Measurements from ENCODE around the gene RUBCNL. TPM values are rescaled to one million over a fixed set of nuclear protein-coding genes. Genes with fewer than 3 reads are reported as not detected.

RUBCNL gene
- total and polyA plus RNA-seq, 2 of the 4 experiments (the other 2 are of a cell fraction) = 0.03 TPM; not detected in 1

- H3K27me3 ChIP-seq (ENCODE audit: control insufficient read depth, insufficient read depth, low read length) = no peaks in the 10 kb centered on the region
- H4K91ac ChIP-seq (ENCODE audit: insufficient read depth, low read depth, low read length) = no peak overlapping the region
- no peak overlapping the region for H3K4me3 ChIP-seq (ENCODE audit: insufficient read depth, low read depth, low read length)
- no peaks in the 10 kb centered on the region for H4K20me1 ChIP-seq (ENCODE audit: insufficient read depth, low read length)
- no peak overlapping the region for H3K27ac ChIP-seq (ENCODE audit: insufficient read depth, low read length)
- H3K4ac ChIP-seq (ENCODE audit: low read depth, low read length) = no peak overlapping the region
- intact Hi-C loops (cut with micrococcal nuclease) = no loop called here
- H2AFZ ChIP-seq (replicated peaks; ENCODE audit: low read length, poor library complexity) = no peak overlapping the region
- H2BK120ac ChIP-seq (ENCODE audit: low read depth, low read length) = no peak overlapping the region
- no peak overlapping the region for H3K23ac ChIP-seq (ENCODE audit: low read depth, low read length)
- H3K79me1 ChIP-seq (ENCODE audit: low read depth in 1 of 2, low read length in 2 of 2) = no peaks in the 10 kb centered on the region
- ChIA-PET CTCF (interaction anchor here (0.6 kb wide), 1 partner anchor 231 kb away, joined by 3 read pairs; no protein-coding TSS in a partner anchor), POLR2A (ENCODE audit: unreplicated experiment) (no interaction called here)
- H2BK5ac ChIP-seq (ENCODE audit: low read depth, low read length, poor library complexity, severe bottlenecking) = no peak overlapping the region
- no peak overlapping the region for H2BK20ac ChIP-seq (ENCODE audit: low read depth, low read length)
- no peak for DNase-seq
- H3K36me3 ChIP-seq (ENCODE audit: control insufficient read depth, insufficient read depth, low read length) = no peaks in the 10 kb centered on the region
- no TSS peak for BruUV-seq (replicated peaks)
- dilution Hi-C loops (cut with HindIII; ENCODE audit: low sequenced_read_pairs, unreplicated experiment) = no loop called here
- H2AK9ac ChIP-seq (replicated peaks; ENCODE audit: low read depth, low read length, poor library complexity) = no peak overlapping the region
- no peaks in the 10 kb centered on the region for H3K9me1 ChIP-seq (ENCODE audit: insufficient read depth, low read length)
- no peak overlapping the region for H3K18ac ChIP-seq (ENCODE audit: low read depth, low read length)
- H3K14ac ChIP-seq (replicated peaks; ENCODE audit: low read depth, low read length) = no peak overlapping the region
- H3K56ac ChIP-seq (ENCODE audit: extremely low read depth, insufficient read depth, low read length) = no peak overlapping the region
- WGBS, 2 experiments (ENCODE audit: extremely low coverage in 2 of 2, insufficient read length in 1 of 2) = 40% methylated on average over 1 of the region's 3 CpGs; no CpG with 5 or more reads in 1 of the 2 experiments
- in situ Hi-C loops (cut with MboI; ENCODE audit: low sequenced_read_pairs) = no loop called here
- H4K5ac ChIP-seq (ENCODE audit: low read depth, low read length) = no peak overlapping the region
- H2BK15ac ChIP-seq (ENCODE audit: low read depth, low read length) = no peak overlapping the region
- no peaks in the 10 kb centered on the region for H3K9me3 ChIP-seq (ENCODE audit: control insufficient read depth, insufficient read depth, low read length)
- H3K4me2 ChIP-seq (ENCODE audit: low read depth, low read length) = no peak overlapping the region
- no peak overlapping the region for H4K8ac ChIP-seq (ENCODE audit: low read depth in 2 of 2, low read length in 2 of 2)
- H3K9ac ChIP-seq (ENCODE audit: low read depth, low read length) = no peak overlapping the region
- no peak overlapping the region for H2AK5ac ChIP-seq (ENCODE audit: low read depth, low read length)
- no peak for ATAC-seq (ENCODE audit: low read depth)
- TF ChIP-seq MXI1 (IDR thresholded peaks at IDR 0.05; ENCODE audit: borderline replicate concordance, low read depth, low read length) (no peak), CTCF (conservative IDR thresholded peaks at IDR 0.05; ENCODE audit: low read depth, low read length) (no peak), BHLHE40 (IDR thresholded peaks at IDR 0.05; ENCODE audit: low read depth, low read length) (no peak), ELK1 (IDR thresholded peaks at IDR 0.05; ENCODE audit: borderline replicate concordance, low read depth, low read length) (no peak), MAZ (IDR thresholded peaks at IDR 0.05; ENCODE audit: borderline replicate concordance, low read depth, low read length) (no peak), NFE2L2 (IDR thresholded peaks at IDR 0.05; ENCODE audit: low read depth, low read length) (no peak), MAFK (IDR thresholded peaks at IDR 0.05; ENCODE audit: low read depth, low read length) (no peak), FOS (IDR thresholded peaks at IDR 0.05; ENCODE audit: low read depth, low read length) (no peak), POLR2A (IDR thresholded peaks at IDR 0.05; ENCODE audit: low read depth, low read length) (no peak), RCOR1 (IDR thresholded peaks at IDR 0.05; ENCODE audit: insufficient replicate concordance, low read length) (no peak)
- TF ChIP-seq, protein P1, sequence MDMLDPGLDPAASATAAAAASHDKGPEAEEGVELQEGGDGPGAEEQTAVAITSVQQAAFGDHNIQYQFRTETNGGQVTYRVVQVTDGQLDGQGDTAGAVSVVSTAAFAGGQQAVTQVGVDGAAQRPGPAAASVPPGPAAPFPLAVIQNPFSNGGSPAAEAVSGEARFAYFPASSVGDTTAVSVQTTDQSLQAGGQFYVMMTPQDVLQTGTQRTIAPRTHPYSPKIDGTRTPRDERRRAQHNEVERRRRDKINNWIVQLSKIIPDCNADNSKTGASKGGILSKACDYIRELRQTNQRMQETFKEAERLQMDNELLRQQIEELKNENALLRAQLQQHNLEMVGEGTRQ (IDR thresholded peaks at IDR 0.05; ENCODE audit: low read depth, low read length) = no peak
- no peaks in the 10 kb centered on the region for H3K4me1 ChIP-seq (ENCODE audit: control insufficient read depth, insufficient read depth, low read length)
These were observed 82.5 kb downstream of the RUBCNL start for GRCh38 chr13:46304546-46304945.

All from IMR-90 (cell line).